DND-41 (cell line): ENCODE results near the gene SHC2.

Experiments used
- EZH2 ChIP-seq: IDR thresholded peaks from 3 replicates; pipeline ENCODE4 v1.6.1; 2012; ENCODE audit warnings: borderline replicate concordance, low read depth, mild to moderate bottlenecking, moderate library complexity, low read length, inconsistent platforms; ENCODE audit not compliant: severe bottlenecking
- TF ChIP-seq, protein P1 (sequence below): IDR thresholded peaks from 2 replicates; pipeline ENCODE4 v1.5.1; 2012; ENCODE audit warnings: borderline replicate concordance, low read length, moderate library complexity, mild to moderate bottlenecking; ENCODE audit not compliant: poor library complexity, severe bottlenecking; ENCODE audit errors: extremely low read depth

DNA sequence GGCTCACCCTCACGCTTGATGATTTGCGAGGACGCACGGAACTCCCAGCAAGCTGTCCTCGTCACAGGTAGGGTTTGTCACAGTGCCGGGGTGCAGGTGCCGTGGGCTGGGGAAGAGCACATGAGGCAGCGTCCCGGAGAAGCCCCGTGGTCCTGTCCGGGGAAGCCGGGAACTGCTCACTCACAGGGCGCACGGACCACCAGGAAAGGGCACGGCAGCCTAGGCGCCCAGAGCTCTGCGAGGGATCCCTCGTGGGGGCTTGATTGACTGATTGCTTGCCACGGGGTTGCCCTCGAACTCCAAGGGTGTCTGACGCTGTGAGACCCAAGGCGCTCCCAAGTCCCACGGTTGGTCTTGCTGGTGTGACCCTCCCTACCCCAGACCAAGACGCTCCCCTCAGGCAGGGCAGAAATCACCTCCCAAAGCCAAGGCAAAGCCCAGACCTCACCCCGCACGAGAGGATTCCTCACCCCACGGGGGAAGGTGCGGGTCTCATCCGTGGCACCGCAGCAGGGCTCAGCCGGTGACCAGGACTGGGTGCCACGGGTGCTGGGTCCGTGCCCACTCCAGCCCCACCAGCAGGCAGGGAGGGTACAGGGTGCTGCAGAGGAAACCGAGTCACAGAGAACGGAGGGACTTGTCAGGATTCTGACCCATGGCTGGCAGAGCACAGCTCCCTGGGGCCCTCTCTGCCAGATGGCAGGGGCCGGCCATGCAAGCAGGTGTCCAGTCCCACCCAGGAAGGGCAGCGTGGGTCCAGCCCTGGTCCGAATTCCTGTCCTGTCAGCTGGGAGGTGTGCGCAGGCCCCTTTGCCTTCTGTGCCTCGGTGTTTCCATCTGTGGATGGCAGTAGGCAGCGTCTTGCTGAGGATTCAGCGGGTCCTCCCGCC is 59.6 kb downstream of the SHC2 start:
- TF ChIP-seq, protein P1, sequence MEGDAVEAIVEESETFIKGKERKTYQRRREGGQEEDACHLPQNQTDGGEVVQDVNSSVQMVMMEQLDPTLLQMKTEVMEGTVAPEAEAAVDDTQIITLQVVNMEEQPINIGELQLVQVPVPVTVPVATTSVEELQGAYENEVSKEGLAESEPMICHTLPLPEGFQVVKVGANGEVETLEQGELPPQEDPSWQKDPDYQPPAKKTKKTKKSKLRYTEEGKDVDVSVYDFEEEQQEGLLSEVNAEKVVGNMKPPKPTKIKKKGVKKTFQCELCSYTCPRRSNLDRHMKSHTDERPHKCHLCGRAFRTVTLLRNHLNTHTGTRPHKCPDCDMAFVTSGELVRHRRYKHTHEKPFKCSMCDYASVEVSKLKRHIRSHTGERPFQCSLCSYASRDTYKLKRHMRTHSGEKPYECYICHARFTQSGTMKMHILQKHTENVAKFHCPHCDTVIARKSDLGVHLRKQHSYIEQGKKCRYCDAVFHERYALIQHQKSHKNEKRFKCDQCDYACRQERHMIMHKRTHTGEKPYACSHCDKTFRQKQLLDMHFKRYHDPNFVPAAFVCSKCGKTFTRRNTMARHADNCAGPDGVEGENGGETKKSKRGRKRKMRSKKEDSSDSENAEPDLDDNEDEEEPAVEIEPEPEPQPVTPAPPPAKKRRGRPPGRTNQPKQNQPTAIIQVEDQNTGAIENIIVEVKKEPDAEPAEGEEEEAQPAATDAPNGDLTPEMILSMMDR, result no peak
- TF ChIP-seq EZH2, result no peak
